ENCODE results near the gene ITGB7.

ITGB7 gene, protein sequence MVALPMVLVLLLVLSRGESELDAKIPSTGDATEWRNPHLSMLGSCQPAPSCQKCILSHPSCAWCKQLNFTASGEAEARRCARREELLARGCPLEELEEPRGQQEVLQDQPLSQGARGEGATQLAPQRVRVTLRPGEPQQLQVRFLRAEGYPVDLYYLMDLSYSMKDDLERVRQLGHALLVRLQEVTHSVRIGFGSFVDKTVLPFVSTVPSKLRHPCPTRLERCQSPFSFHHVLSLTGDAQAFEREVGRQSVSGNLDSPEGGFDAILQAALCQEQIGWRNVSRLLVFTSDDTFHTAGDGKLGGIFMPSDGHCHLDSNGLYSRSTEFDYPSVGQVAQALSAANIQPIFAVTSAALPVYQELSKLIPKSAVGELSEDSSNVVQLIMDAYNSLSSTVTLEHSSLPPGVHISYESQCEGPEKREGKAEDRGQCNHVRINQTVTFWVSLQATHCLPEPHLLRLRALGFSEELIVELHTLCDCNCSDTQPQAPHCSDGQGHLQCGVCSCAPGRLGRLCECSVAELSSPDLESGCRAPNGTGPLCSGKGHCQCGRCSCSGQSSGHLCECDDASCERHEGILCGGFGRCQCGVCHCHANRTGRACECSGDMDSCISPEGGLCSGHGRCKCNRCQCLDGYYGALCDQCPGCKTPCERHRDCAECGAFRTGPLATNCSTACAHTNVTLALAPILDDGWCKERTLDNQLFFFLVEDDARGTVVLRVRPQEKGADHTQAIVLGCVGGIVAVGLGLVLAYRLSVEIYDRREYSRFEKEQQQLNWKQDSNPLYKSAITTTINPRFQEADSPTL

GRCh38 chr12:53207042-53207441, at the start of gene ITGB7:
Gene ITGB7 (minus strand): TSS chr12:53207251. CDS start chr12:53200443, 6,808 bp downstream.
- DNase-seq = peak; percentile 77

GRCh38 chr12:53255996-53256395, 48.9 kb upstream of the ITGB7 start:
- DNase-seq = no peak

DNA sequence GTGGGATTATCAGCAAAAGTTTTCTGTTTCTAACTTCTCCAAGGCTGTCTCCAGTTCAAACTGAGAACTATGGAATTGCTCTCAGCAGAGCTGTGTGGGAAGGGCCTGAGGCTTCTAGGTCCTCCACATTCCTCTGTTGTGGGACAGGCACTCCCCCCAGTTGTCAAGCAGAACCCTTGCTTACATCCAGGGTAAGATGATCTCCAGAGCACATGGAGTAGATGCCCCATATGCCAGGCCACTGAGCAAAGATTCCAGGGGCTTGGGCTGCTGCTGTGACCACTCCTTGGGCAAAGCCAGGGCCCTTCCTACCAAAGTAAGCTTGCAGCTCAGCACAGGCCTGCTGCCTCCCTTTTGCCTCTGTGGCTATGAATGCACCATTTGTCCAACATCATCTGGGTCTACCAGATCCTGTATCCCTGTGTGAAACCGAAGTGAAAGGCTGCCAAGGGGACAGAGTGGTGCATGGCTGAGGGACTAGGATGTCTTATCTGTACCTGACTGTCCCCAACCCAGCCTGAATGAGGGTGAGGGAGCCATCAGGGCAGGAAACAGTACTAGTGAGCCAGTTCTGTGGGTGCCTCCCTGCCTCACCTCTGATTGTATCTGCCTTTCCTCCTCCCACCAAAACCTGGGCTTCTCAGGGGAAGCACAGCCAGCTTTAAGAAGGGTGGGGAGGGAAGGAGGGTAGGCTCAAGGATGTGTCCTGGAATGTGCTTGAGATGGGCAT, 47.9 kb upstream of the ITGB7 start:
- peak; percentile 30 for DNase-seq

- no peak for DNase-seq
These were observed 46.2 kb upstream of the ITGB7 start for GRCh38 chr12:53253298-53253697.

DNA sequence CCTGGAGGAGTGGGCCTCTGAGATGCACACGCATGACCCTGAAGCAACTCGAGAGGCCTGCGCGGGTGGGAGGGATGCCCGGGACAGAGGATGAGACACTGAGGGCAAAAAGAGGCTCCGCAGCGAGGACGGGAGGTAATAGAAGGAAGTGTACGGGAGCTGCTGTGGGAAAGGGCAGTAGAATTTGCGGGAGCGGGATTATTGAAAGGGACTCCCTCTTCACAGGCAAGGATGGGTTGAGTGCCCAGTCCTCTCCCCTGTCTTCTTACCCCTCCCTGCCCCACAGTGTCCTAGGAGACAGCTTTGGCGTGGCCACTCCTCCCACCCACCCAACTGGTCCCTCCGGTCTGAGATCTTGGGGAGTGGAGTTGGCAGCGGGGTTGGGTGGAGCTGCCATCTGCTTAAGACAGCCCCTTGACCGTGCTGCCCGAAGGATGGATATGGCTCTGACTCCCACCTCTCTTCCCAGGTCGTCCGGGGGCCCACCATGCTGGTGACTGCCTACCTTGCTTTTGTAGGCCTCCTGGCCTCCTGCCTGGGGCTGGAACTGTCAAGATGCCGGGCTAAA, 45.4 kb upstream of the ITGB7 start:
- peak; percentile 41 for DNase-seq

DNA sequence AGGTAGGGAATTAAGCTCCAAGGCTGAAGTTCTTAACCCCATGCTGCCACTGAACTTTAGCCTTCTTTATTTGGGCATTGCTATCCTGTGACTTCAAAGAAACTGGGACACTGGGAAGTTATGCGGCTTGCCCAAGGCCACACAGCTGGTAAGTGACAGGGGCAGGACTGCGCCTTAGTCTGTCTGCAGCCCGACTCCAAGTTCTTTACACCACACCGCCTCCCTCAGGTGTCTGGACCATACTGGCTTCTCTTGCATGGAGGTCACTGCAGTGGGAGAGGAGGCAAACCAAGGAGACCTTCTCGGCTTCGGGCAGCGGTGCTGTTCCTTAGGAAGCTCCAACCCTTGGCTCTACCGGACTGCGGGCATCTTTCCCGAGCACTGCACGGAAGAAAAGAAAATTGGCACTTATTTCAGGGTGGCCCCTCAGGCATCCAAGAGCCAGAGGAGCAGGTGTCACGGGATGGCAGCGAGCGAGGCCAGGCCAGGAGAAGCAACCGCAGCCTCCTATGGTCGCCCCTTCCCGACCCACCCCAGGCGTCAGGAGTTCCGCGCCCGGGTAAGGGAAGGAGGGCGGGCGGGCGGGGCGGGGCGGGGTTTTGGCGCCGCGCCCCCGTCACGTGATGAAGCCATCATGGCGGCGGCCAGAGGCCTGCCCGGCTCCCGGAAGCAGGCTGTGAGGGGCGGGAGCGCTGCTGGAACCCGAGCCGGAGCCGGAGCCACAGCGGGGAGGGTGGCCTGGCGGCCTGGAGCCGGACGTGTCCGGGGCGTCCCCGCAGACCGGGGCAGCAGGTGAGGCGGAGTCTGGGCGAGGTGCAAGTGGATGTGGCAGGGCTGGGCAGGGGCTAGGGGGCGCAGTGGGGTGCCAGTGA, 44.7 kb upstream of the ITGB7 start:
- DNase-seq = peak; percentile 80

GRCh38 chr12:53245286-53245685, 38.2 kb upstream of the ITGB7 start:
- DNase-seq = no peak

DNA sequence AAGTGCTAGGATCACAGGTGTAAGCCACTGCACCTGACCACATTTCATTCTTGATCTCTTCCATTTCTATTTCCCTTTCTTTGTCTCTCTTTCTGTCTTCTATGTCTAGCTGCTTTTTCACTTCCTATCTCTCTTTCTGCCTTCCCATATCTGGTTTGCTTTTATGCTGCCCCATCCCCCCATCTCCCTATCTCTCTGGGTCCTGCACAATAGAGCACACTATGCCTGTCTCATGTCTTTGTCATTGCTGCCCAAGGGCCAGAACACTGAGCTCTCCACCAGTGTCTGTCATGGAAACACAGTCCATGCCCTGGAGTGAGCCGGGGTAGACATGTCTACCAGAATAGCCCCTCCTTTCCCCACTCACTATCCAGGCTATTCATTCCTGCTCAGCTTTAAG, 37.3 kb upstream of the ITGB7 start:
- DNase-seq = no peak

DNA sequence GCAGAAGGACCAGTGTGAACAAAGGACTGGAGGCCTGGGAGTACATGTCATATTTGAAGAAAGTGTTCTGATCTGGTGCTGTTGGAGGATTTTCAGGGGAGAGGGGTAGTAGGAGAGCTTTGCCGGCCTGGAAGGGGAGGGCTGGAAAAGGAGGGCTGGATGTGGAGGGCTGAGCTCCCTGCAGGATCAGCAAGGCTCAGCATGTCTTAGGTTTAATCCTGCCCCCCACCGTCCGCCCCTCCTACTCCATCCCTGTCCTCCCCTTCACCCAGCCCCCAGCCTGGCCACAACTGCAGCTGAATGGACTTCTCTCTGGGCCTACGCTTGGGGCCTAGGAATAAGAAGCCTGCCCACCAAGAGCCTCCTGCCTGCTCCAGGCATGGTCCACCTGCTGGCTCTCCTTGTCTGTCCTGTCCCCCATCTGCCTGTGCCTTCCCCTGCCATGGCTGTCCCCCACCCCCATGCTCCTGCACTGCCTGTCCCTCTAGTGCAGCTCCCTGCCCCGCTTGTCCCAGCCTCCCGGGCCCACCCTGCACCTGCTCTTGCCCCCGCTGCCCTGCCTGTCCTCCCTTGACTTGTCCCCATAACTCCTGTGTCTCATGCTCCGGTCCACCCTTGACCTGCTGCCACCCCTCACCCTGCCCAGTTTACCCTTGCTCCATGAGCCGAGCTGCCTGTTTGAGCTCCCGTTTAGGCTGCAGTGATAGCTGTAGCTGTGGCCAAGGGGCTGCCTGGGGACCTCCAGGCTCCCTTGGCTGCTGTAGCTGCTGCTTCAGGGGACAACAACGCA, 34.8 kb upstream of the ITGB7 start:
- DNase-seq = no peak

GRCh38 chr12:53239643-53240258, 32.7 kb upstream of the ITGB7 start:
- DNase-seq = no peak

DNA sequence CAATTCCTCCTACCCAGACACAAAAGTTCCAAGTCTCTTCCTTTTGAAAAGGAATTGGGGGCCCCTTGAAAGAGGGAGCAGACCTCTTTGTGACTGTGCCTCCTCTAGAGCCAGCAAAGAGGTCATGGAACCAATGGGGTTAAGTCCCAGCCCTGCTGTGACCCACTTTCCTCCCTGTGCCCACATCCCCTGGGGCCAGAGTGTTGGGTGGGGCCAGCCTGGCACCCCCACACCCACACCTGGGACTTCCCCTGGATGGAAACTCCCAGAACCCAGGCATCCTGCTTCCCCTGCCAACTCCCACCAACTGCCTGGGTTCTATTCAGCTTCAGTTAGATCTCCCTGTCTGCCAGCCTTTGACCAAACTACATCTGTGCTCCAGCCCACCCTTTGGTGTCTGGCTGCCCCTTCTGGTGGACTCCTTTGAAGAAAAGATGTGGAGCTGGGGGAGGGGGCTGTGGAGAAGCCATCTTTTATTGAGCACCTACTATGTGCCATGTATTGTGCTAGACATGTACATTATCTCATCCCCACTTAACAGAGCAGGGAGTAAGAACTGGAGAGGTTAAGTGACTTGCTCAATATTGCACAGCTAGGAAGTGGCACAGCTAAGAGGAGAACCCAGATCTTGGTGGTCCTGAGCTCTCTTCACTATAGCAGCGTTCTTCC, 29.5 kb upstream of the ITGB7 start:
- DNase-seq = peak; percentile 57

DNA sequence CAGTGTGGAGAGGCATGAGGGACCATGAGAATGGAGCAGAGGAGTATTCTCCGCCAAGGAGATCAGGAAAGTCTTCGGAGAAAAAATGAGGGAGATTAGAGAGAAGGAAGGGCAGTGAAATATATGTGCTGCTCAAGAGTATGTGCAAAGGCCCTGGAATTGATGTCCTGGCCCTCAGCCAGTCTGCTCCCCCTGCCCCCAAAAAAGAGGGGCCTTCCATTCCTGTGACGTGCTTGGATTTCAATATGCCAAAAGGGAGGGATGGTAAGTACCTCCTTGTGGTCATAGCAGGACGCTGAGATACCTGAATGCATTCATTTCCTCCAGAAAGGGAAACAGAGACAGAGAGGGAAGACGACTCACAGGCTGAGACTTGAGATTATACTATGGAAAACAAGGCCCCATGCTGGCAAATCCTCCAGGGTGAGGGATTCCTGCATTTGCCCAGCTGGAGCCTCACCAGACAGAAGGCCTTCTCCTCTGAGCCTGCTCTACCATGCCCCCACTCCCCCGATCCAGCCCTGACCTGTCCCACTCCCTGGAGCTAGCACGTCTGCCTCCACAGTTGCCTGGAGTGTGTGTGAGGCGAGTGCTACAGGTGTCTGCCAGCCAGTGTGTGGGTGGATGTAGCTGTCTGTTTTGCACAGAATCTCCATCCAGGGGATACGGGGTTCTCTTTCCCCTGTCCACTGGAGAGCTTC, 28.8 kb upstream of the ITGB7 start:
- DNase-seq = peak; percentile 51

DNA sequence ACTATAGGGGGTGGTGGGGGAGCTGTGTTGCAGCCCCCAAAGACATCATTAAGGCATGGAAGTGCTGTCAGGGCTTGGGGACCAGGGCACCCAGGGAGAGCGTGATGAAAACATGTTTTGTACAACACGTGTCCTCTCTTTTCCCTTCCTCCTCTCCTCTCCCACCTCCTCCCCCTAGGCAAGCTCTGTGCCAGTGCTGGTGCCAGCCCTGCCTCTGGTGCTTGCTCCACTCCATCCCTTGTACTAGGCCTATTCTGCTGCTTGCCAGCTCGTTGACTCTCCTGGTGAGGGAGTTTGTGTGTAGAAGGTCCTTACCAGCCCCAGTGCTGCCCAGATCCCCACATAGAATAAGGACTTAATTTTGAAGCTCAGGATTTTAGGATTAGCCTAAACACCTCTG, 28.1 kb upstream of the ITGB7 start:
- DNase-seq = no peak

DNA sequence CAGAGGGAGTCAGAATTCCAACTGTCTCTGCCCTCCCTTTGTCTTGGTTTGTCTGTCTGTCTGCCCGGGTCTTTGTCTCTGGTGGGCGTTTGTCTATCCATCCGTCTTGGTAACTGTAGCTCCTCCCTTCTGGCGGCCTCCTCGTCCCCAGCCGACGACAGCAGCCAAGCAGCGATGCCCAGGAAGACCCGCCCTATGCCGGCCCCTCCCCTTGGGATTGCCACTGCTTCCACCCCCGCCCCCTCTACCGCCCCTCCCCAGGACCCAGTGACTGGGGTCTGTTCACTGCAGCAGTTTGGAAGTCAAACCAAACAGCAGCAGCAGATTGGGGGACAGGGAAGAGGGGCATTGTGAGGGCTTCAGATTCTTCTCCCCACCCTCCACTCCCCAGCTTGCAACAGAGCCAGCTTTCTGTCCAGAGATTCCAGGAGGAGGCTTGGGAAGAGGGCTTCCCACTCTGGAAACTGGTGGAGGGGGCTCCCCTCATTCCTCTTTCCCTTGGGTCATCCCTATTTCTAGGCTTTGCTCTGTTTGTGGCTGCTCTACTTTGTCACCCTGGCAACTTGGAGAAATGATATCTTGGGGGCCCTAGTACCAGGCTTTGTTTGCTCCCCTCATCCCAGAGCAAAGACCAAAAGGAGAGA, 27.3 kb upstream of the ITGB7 start:
- DNase-seq = no peak

GRCh38 chr12:53233671-53234121, 26.6 kb upstream of the ITGB7 start:
- DNase-seq = no peak

DNA sequence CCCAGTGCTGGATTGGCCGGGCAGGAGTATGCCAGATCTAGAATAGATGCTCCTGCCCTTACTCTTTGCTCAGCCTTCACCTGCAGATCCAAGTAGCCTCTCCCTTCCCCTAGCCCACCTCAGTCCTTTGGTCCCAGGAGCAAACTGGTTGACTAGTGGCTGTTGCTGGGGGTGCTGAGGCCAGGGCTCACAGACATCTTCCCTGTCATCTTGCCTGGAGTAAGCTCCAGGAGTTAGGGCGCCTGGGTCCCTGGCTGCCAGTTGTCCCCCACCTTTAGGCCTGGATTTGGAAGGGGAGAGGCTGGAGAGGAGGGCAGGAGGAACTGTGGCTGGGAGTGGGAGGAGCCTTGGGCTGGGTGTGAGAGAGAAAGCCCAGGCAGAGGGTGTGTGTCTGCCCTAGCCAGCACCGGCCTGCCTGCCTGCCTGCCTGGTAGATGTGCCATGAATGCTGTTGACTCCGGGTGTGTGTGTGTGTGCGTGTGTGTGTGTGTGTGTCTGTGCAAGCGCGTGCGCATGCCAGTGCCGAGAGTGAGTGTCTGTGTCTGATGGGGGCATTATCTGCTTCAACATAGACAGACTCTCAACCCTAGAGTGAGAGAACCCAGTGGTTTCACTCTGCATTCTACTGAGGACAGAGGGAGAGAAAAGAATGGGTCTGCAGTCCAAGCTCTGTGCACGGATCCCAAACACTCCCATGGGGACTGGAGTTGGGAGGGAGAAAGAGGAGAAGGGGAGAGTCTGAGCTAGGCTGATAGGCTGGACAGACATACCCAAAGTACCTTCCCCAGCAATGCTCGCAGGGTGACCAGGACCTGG, 25.8 kb upstream of the ITGB7 start:
- DNase-seq = no peak

GRCh38 chr12:53231921-53232645, 25.0 kb upstream of the ITGB7 start, which contains the start of gene RARG:
Gene RARG (minus strand): TSS chr12:53232209. CDS start chr12:53227545, 4,664 bp downstream.
- peak; percentile 75 for DNase-seq
